ENCODE measurements around the gene TFEB. TPM values are rescaled to one million over a fixed set of nuclear protein-coding genes. Genes with fewer than 3 reads are reported as not detected.

Gene TFEB
- total and polyA plus RNA-seq, 2 of the 8 experiments (the other 6 are each of a cell fraction or from before 2014, with no cell fraction given): 2.3 to 6.7 TPM

GRCh38 chr6:41706876-41707564 lies 28.4 kb downstream of the TFEB start:
- no peaks in the 10 kb centered on the region for H3K9me3 ChIP-seq (ENCODE audit: insufficient read depth in 2 of 2, low read depth in 1 of 2, low read length in 1 of 2)
- no peak overlapping the region for H3K4me2 ChIP-seq (ENCODE audit: insufficient read depth in 1 of 2, low read depth in 2 of 2, low read length in 2 of 2)
- no peak overlapping the region for H2BK120ac ChIP-seq (replicated peaks; ENCODE audit: low read depth, low read length)
- H3K27ac ChIP-seq (ENCODE audit: low read depth, low read length): no peak overlapping the region
- H2AFZ ChIP-seq (ENCODE audit: low read length): no peak overlapping the region
- no peak overlapping the region for H4K8ac ChIP-seq (ENCODE audit: extremely low read depth, insufficient read depth, low read length)
- H2BK15ac ChIP-seq (ENCODE audit: low read length): peak overlapping the region; percentile 40; the same call in 1 of the 2 replicates
- no peak overlapping the region for H3K18ac ChIP-seq (ENCODE audit: extremely low read depth, low read length)
- DNase-seq (ENCODE audit: low read depth in 1 of 2, low spot score in 2 of 2) (no peak), FAIRE-seq (no peak)
- H3K4me3 ChIP-seq (ENCODE audit: extremely low read depth in 1 of 4, insufficient read depth in 2 of 4, low read depth in 3 of 4, low read length in 4 of 4): no peak overlapping the region
- no peak overlapping the region for H2AK5ac ChIP-seq (ENCODE audit: low read depth, low read length)
- H3K27me3 ChIP-seq (replicated peaks in 1 of 4; ENCODE audit: control insufficient read depth in 3 of 4, extremely low read depth in 1 of 4, insufficient read depth in 3 of 4, low read length in 3 of 4): no peaks in the 10 kb centered on the region; a peak in 1 of 7 replicates
- no peaks in the 10 kb centered on the region for H3K79me2 ChIP-seq (ENCODE audit: control insufficient read depth in 1 of 2, insufficient read depth in 2 of 2, low read length in 2 of 2)
- no peak overlapping the region for H4K5ac ChIP-seq (ENCODE audit: insufficient read length, low read depth, low read length)
- H3K36me3 ChIP-seq (ENCODE audit: control insufficient read depth in 2 of 4, insufficient read depth in 4 of 4, low read length in 3 of 4): no peaks in the 10 kb centered on the region
- H3K9ac ChIP-seq (replicated peaks in 1 of 4; ENCODE audit: extremely low read depth in 1 of 4, low read depth in 3 of 4, low read length in 3 of 4): no peak overlapping the region
- no peak overlapping the region; the same call in 1 of the 2 replicates for H2BK12ac ChIP-seq (ENCODE audit: low read depth, low read length)
- peaks cover 3% of the 10 kb centered on the region; the same call in 1 of the 2 replicates for H3K23me2 ChIP-seq (ENCODE audit: low read depth, low read length)
- no peak overlapping the region for H4K91ac ChIP-seq (replicated peaks; ENCODE audit: insufficient read length, low read length)
- H3K56ac ChIP-seq (replicated peaks; ENCODE audit: insufficient read length, low read depth, low read length): no peak overlapping the region
- peaks cover 0 to 8% (median 3%) of the 10 kb centered on the region in 4 experiments; a peak in 4 of 7 replicates for H3K4me1 ChIP-seq (replicated peaks in 1 of 4; ENCODE audit: control insufficient read depth in 3 of 4, insufficient read depth in 4 of 4, low read length in 3 of 4)
- WGBS, 2 experiments (ENCODE audit: extremely low coverage in 1 of 2, insufficient coverage in 1 of 2, insufficient read length in 1 of 2, insufficient replicate concordance in 2 of 2, low coverage in 1 of 2, low lambda C conversion rate in 2 of 2, missing lambda C conversion rate in 1 of 2): 85% methylated on average over 8 of the region's 9 CpGs; no CpG with 5 or more reads in 1 of the 2 experiments
- H3K4ac ChIP-seq (replicated peaks; ENCODE audit: insufficient read length, low read depth, low read length): no peak overlapping the region
- no peak overlapping the region for H2BK5ac ChIP-seq (ENCODE audit: low read depth, low read length)
- peaks cover 0 to 3% of the 10 kb centered on the region in 2 experiments for H4K20me1 ChIP-seq (replicated peaks in 1 of 2; ENCODE audit: control insufficient read depth in 1 of 2, insufficient read depth in 2 of 2, low read length in 2 of 2)
- H3K14ac ChIP-seq (ENCODE audit: insufficient read length): no peak overlapping the region
- ChIA-PET CTCF (ENCODE audit: partially characterized antibody) (interaction anchor here (0.5 to 12.5 kb wide), 19 partner anchors 12 to 339 kb away, joined by 3 to 181 read pairs (median 7); partner anchors contain the start of genes TFEB and TOMM6), POLR2A (ENCODE audit: partially characterized antibody) (interaction anchor here (3.0 kb wide), 1 partner anchor 10 kb away, joined by 9 read pairs; no protein-coding TSS in a partner anchor)
- no peak overlapping the region for H3K23ac ChIP-seq (ENCODE audit: insufficient read length)
- no peak overlapping the region for H2BK20ac ChIP-seq (ENCODE audit: low read length)
- 0 out of 2 replicates have a peak, but pooled peaks cover 2% of the 10 kb centered on the region for H3K79me1 ChIP-seq (ENCODE audit: low read depth, low read length)
- TF ChIP-seq CTCF (IDR thresholded peaks at IDR 0.05; ENCODE audit: control extremely low read depth in 1 of 3, insufficient read depth in 1 of 3, low read depth in 1 of 3, low read length in 3 of 3): no peak
- TF ChIP-seq CBX8 (IDR thresholded peaks at IDR 0.05; ENCODE audit: borderline replicate concordance, low read depth, low read length): no peak
- TF ChIP-seq PHF8 (conservative IDR thresholded peaks at IDR 0.05; ENCODE audit: low read depth, low read length): no peak
- TF ChIP-seq ATF3 (IDR thresholded peaks at IDR 0.05; ENCODE audit: insufficient read depth, low read depth, low read length): no peak
- no peak for TF ChIP-seq KDM4A (IDR thresholded peaks at IDR 0.05; ENCODE audit: low read depth, low read length, severe bottlenecking)
- TF ChIP-seq ZNF274 (IDR thresholded peaks at IDR 0.05; ENCODE audit: borderline replicate concordance, extremely low read depth, low read length): no peak
- TF ChIP-seq SAP30 (IDR thresholded peaks at IDR 0.05; ENCODE audit: insufficient read depth, insufficient replicate concordance, low read length): no peak
- no peak for TF ChIP-seq CBX5 (IDR thresholded peaks at IDR 0.05; ENCODE audit: low read depth, low read length)
